ACHN (cell line): ENCODE data around the gene FOXD4L3.
"Not testable (repeated sequence)": the region's sequence is repeated elsewhere in the genome, so short reads cannot be mapped to it uniquely, and the experiment has no call there.

Source experiments
- DNase-seq: peaks from one replicate; pipeline ENCODE4 v3.0.0-alpha.2; 2015
- in situ Hi-C: cut with HindIII; loops from 2 replicates; pipeline ENCODE4 v1.10.0; 2017; ENCODE audit warnings: low sequenced_read_pairs, low pct_ligation_motif_present, low pct_unique_long_range_greater_than_20kb

Gene FOXD4L3

GRCh38 chr9:68302567-68302966, at the start of gene FOXD4L3:
Gene FOXD4L3, plus strand, starts transcription at chr9:68302867. Its CDS starts 85 bp downstream, at chr9:68302952.
- in situ Hi-C loops, DNase-seq: not testable (repeated sequence)

- DNase-seq, in situ Hi-C loops: not testable (repeated sequence)
These were observed 21.6 kb upstream of the FOXD4L3 start for GRCh38 chr9:68281041-68281440.

- DNase-seq, in situ Hi-C loops: not testable (repeated sequence)
These were observed 1.1 kb downstream of the FOXD4L3 start for GRCh38 chr9:68303771-68304170.

- DNase-seq, in situ Hi-C loops: not testable (repeated sequence)
These were observed 1.5 kb downstream of the FOXD4L3 start for GRCh38 chr9:68304212-68304611.

GRCh38 chr9:68304777-68305176, 2.1 kb downstream of the FOXD4L3 start:
- DNase-seq, in situ Hi-C loops: not testable (repeated sequence)

- DNase-seq, in situ Hi-C loops: not testable (repeated sequence)
These were observed 3.1 kb downstream of the FOXD4L3 start for GRCh38 chr9:68305680-68306285.

GRCh38 chr9:68306391-68306964, 3.8 kb downstream of the FOXD4L3 start:
- DNase-seq, in situ Hi-C loops: not testable (repeated sequence)

- in situ Hi-C loops, DNase-seq: not testable (repeated sequence)
These were observed 4.5 kb downstream of the FOXD4L3 start for GRCh38 chr9:68307127-68307526.

- in situ Hi-C loops = not testable (repeated sequence)
These were observed 5.0 kb downstream of the FOXD4L3 start for GRCh38 chr9:68307654-68308053.

GRCh38 chr9:68311208-68311607, 8.5 kb downstream of the FOXD4L3 start:
- DNase-seq, in situ Hi-C loops: not testable (repeated sequence)

More at GRCh38 chr9:68307654-68308053, 5.0 kb downstream of the FOXD4L3 start:
- not testable (repeated sequence) for DNase-seq

- DNase-seq, in situ Hi-C loops: not testable (repeated sequence)
These were observed 15.5 kb downstream of the FOXD4L3 start for GRCh38 chr9:68318209-68318608.

GRCh38 chr9:68323749-68324148, 21.1 kb downstream of the FOXD4L3 start:
- in situ Hi-C loops, DNase-seq: not testable (repeated sequence)

GRCh38 chr9:68324518-68324917, 21.9 kb downstream of the FOXD4L3 start:
- in situ Hi-C loops, DNase-seq: not testable (repeated sequence)

GRCh38 chr9:68329106-68329505, 26.4 kb downstream of the FOXD4L3 start:
- DNase-seq, in situ Hi-C loops: not testable (repeated sequence)

GRCh38 chr9:68330531-68331173, 28.0 kb downstream of the FOXD4L3 start:
- DNase-seq, in situ Hi-C loops: not testable (repeated sequence)

GRCh38 chr9:68332122-68332521, 29.5 kb downstream of the FOXD4L3 start:
- not testable (repeated sequence) for DNase-seq

GRCh38 chr9:68335935-68336334, 33.3 kb downstream of the FOXD4L3 start:
- DNase-seq, in situ Hi-C loops: not testable (repeated sequence)

More at GRCh38 chr9:68332122-68332521, 29.5 kb downstream of the FOXD4L3 start:
- in situ Hi-C loops = not testable (repeated sequence)

- DNase-seq = not testable (repeated sequence)
These were observed 34.1 kb downstream of the FOXD4L3 start for GRCh38 chr9:68336639-68337339.

GRCh38 chr9:68338000-68338399, 35.3 kb downstream of the FOXD4L3 start:
- DNase-seq, in situ Hi-C loops: not testable (repeated sequence)

More at GRCh38 chr9:68336639-68337339, 34.1 kb downstream of the FOXD4L3 start:
- in situ Hi-C loops = not testable (repeated sequence)
